Regular cardiac myocyte (primary cell): Measurements from ENCODE around the gene PTAR1. TPM values are rescaled to one million over a fixed set of nuclear protein-coding genes. Genes with fewer than 3 reads are reported as not detected.

Source experiments
- total RNA-seq: library from RNA; depleted of rRNA; stranded (reverse); fragments of >200 nt; gene quantifications from 2 replicates; pipeline ENCODE4 v1.2.3, GENCODE V29; 2014

Gene PTAR1, protein sequence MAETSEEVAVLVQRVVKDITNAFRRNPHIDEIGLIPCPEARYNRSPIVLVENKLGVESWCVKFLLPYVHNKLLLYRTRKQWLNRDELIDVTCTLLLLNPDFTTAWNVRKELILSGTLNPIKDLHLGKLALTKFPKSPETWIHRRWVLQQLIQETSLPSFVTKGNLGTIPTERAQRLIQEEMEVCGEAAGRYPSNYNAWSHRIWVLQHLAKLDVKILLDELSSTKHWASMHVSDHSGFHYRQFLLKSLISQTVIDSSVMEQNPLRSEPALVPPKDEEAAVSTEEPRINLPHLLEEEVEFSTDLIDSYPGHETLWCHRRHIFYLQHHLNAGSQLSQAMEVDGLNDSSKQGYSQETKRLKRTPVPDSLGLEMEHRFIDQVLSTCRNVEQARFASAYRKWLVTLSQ
- 72.1 and 118 TPM in 2 replicates for total RNA-seq

DNA sequence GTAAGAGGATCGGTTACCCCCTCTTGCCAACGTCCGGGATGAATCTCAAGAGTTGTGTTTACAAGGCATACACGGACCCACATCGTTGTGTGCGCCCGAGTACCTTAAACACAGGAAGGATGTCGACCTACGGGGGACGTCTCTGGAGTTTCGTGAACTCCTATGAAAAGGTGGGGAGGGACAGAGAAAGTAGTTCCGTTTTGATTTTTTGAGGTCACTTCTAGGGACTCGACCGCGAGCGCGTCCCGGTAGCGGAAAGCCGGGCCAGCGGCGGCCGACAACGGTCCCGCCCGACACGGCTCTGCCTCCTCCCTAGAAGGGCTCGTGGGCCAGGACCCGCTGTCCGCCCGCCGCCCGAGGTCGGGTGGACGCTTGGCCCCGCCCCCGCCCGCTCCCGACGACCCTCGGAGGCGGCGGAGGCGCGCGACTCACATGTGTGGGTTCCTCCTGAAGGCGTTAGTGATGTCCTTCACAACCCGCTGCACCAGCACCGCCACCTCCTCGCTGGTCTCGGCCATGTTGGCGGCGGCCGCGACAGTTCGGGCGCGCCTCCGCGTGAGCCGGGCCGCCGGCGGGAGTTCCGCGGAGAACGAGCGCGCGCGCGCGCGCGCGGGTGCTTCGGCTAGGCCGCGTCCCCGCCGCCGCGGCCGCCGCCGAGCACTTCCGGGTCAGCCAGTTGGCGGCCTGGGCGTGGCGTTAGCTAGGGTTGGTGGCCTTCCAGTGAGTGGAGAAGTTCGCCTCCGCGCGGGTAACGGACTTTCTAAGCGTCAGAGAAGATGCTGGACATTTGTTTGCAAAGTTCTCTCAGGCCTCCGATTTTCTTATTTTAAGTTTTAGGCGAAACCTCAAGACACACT is at the start of gene PTAR1:
Gene PTAR1, minus strand, starts transcription at position 591 of the 857 bp plus-strand sequence. Its CDS starts 73 bp downstream, at position 518.

DNA sequence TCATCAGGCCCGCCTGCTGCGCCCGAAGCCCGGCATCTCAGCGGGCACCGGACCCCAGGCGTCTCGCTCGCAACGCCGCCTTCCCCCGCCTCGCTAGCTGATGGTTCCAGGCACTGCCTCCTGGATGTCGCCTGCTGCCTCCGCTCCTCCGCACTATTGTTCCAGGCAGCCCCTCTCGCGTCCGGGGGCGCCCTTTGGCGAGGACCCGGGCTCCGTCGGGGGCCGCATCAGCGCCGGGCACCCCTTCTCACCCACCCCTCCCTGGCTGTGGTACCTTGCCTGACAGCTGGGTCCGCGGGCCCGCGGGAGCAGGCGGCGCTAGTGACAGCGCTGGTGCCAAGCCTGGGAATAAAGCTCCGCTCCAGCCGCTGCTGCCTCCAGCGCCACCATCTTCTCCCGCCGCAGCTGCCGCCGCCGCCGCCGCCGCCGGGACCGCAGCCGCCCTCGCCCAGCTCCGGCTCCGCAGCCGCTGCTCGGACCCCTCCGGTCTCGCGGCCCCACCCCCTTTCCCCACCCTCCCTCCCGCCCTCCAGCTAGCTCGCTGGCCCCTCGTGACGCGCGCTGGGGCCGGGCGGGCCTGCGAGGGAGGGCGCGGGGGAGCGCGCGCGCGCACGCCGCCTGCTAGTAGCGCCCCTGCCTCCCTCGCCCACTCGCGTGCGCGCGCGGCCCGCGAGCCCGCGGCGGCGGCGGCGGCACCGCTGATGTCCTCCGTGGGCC is 87.8 kb downstream of the PTAR1 start, which contains the start of gene APBA1:
Gene APBA1, minus strand, starts transcription at position 493 of the 717 bp plus-strand sequence.

Other genes starting within 250 kb of the PTAR1 start
- gene APBA1, start 87.6 kb downstream of the PTAR1 start, total RNA-seq: 2.5 and 3.6 TPM in 2 replicates
- gene CFAP95, start 60.8 kb upstream of the PTAR1 start, total RNA-seq: not detected in 2 replicates